ENCODE data around the gene TMEM30B.
A peak's percentile ranks its signal among the peaks of the same experiment; 100 is the strongest.

Gene TMEM30B

GRCh38 chr14:61298824-61299223 is 17.7 kb upstream of the TMEM30B start:
- DNase-seq (ENCODE audit: low read depth), result no peak
- no peak for TF ChIP-seq CTCF (IDR thresholded peaks at IDR 0.05; ENCODE audit: low read depth, low read length, missing control alignments)
- H3K4me3 ChIP-seq (ENCODE audit: low read depth, low read length), result no peak overlapping the region

- TF ChIP-seq CTCF (IDR thresholded peaks at IDR 0.05; ENCODE audit: low read depth, low read length, missing control alignments), result no peak
- no peak for DNase-seq (ENCODE audit: low read depth)
- H3K4me3 ChIP-seq (ENCODE audit: low read depth, low read length), result no peak overlapping the region
These were observed 16.4 kb upstream of the TMEM30B start for GRCh38 chr14:61297581-61297980.

- peak; percentile 45 for TF ChIP-seq CTCF (IDR thresholded peaks at IDR 0.05; ENCODE audit: low read depth, low read length, missing control alignments)
- DNase-seq (ENCODE audit: low read depth), result no peak
- no peak overlapping the region for H3K4me3 ChIP-seq (ENCODE audit: low read depth, low read length)
These were observed 15.8 kb upstream of the TMEM30B start for GRCh38 chr14:61296719-61297502.

- no peak overlapping the region for H3K4me3 ChIP-seq (ENCODE audit: low read depth, low read length)
- no peak for DNase-seq (ENCODE audit: low read depth)
- no peak for TF ChIP-seq CTCF (IDR thresholded peaks at IDR 0.05; ENCODE audit: low read depth, low read length, missing control alignments)
These were observed 15.0 kb upstream of the TMEM30B start for GRCh38 chr14:61296151-61296550.

- TF ChIP-seq CTCF (IDR thresholded peaks at IDR 0.05; ENCODE audit: low read depth, low read length, missing control alignments), result no peak
These were observed 9.6 kb upstream of the TMEM30B start for GRCh38 chr14:61290701-61291100.

GRCh38 chr14:61288720-61289119 is 7.6 kb upstream of the TMEM30B start:
- TF ChIP-seq CTCF (IDR thresholded peaks at IDR 0.05; ENCODE audit: low read depth, low read length, missing control alignments), result no peak
- H3K4me3 ChIP-seq (ENCODE audit: low read depth, low read length), result no peak overlapping the region

More at GRCh38 chr14:61290701-61291100, 9.6 kb upstream of the TMEM30B start:
- H3K4me3 ChIP-seq (ENCODE audit: low read depth, low read length), result no peak overlapping the region
- DNase-seq (ENCODE audit: low read depth), result no peak

GRCh38 chr14:61288228-61288627 is 7.1 kb upstream of the TMEM30B start:
- TF ChIP-seq CTCF (IDR thresholded peaks at IDR 0.05; ENCODE audit: low read depth, low read length, missing control alignments), result no peak
- no peak for DNase-seq (ENCODE audit: low read depth)
- no peak overlapping the region for H3K4me3 ChIP-seq (ENCODE audit: low read depth, low read length)

More at GRCh38 chr14:61288720-61289119, 7.6 kb upstream of the TMEM30B start:
- DNase-seq (ENCODE audit: low read depth), result no peak

Data from GM12864 (cell line).